Activated CD8-positive, alpha-beta memory T cell treated with anti-CD3 and anti-CD28 coated beads, Interleukin-2, amount 50 U/mL, for 1 hour (primary cell): Measurements from ENCODE around the gene ELK4.

Source experiments
- DNase-seq: peaks from one replicate; pipeline ENCODE4 v3.0.0-alpha.2; 2020; ENCODE audit errors: extremely low read depth

The ELK4 gene

DNA sequence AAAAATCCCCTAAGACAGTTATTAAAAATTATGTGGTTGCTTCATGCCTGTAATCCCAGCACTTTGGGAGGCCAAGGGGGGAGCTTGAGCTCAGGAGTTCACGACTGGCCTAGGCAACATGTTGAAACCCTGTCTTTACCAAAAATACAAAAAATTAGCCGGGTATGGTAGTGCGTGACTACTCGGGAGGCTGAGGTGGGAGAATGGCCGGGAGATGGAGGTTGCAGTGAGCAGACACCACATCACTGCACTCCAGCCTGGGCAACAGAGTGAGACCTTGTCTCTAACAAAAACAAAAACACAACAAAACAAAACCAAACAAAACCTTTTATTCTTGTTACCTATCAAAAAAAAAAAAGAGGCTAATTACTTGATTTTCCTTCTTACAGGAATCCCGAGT, 2.1 kb downstream of the ELK4 start:
- DNase-seq, result no peak

DNA sequence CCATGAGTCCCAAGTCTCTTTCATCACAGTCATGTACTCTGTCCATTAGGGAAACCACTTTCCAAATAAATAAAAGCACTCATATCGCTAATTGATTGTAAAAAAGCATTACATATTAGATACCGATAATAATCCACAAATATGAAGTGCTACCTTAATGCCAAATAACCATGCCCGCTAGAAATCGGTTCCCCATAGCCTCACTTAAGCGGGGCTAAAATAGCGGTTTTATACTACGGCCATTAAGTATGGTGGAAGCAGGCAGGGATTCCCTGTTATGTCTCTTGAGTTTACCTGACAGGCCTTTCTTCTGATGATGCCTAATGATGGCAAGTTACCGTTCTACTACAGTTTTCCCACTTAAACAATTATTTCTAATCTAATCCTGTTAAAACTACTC, 3.9 kb downstream of the ELK4 start:
- DNase-seq, result no peak

DNA sequence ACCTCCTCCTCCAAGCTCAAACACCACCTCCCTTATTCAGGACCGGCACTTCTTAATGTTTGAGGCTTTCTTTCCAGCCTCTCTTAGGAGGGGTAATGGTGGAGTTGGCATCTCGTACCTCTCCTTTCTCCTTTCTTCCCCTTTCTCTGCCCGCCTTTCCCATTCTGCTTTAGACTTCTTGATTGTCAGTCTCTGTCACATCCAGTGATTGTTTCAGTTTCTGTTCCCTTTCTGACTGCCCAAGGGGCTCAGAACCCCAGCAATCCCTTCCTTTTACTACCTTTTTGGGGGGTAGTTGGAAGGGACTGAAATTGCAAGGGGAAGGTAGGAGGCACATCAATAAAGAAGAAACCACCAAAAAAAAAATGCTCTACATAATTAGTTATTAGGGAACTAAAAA, 5.6 kb downstream of the ELK4 start:
- DNase-seq, result no peak

DNA sequence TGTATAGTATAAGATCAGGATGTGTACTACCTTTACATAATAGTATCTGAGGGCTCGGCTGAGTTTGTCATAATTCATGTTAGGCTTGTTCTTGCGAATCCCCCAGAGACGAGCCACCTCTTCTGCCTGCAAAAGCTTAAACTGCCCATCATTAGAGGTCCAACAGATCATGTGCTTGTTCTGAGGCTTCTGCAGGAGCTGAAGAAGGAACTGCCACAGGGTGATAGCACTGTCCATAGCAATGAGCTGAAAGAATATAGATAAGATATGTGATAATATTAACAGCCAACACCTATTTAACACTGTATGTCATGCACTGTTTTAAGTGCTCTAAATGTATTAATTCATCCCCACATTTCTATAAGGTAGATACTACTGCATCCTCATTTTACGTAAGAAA, 8.2 kb downstream of the ELK4 start:
- no peak for DNase-seq

DNA sequence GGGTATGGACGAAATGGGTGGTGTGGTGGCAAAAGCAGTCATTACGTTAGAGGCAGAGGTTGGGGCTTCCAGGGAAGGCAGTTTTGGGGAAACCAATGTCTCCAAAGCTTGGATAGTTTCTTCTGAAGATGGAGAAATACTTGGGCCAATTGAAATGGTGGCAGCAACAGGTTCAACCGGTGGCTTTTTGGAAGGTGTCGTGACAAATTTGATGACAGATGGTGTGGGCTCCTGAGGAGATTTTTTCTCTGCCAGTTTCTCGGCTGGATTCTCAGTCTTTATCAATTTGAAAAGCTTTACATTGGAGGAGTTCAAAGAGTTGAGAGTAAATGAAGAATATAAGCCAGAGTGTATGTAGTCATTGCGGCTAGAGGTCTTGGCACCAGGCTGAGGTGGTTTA, 11.5 kb downstream of the ELK4 start:
- no peak for DNase-seq

DNA sequence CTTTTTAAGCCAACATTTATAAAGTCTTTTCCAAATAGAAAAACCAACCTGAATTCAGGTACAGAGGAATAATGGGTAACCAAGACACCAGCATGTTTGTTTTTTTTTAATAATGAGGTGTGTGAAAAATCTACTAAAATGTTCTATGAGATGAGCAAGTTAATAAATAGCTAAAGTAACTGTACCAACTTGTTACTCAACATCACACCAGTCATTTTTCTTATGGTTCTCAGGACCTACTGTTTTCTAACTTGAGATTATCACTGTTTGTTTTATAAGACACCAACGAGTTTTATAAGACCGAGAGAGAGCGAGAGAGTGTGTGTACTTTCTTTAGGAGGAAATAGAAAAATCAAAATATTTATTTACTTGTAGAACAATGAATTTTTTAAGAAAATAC, 12.4 kb downstream of the ELK4 start:
- no peak for DNase-seq

DNA sequence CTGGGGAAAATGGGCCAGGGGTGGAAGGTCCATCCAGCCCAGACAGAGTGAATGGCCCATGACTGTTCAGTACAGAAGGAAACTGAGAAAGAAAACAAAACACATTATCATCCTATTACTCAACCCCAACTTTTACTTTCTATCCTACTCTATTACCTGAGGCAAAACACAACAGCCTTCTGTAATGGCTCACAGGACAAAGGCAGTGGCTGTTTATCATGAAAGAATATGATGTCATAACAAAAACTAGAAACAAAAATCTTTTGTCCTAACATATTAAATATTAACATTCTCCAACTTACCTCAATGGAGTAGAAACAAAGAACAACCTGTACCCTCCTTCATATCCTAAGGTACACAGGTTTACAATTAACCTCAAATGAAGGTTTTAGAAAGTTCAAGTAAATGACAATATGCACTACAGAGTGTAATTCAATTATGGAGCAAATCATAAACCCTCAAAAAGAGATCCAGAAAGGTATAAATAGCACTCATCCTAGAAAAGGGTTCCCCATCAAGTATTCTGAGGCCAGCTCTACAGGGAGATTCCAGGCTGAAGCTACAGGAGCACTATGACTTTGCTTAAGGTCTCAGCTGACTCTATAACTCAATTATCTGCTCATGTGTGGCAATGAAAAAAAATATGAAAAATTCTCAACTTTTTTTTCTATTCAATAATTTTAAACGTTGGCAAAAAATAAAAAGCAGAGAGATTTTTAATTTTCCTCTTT, 15.1 kb downstream of the ELK4 start:
- no peak for DNase-seq

DNA sequence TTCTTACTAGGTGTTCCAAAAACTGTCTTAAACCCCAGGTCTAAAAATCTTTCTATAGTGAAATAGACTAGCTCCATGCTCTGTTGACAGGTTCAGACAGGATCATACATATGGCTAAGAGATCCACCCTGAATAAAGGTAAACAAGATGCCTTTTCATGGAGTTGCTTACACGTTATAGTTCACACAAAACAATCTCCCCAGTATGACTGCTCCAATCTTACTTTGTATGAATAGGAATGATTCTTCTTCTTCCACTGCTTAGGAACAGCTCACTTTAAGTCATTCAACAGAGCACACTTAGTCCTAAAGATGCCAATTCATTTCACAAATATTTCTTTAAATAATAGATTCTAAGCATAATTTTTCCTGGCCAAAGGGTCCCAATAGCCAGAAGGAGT, 16.0 kb downstream of the ELK4 start:
- DNase-seq, result no peak

DNA sequence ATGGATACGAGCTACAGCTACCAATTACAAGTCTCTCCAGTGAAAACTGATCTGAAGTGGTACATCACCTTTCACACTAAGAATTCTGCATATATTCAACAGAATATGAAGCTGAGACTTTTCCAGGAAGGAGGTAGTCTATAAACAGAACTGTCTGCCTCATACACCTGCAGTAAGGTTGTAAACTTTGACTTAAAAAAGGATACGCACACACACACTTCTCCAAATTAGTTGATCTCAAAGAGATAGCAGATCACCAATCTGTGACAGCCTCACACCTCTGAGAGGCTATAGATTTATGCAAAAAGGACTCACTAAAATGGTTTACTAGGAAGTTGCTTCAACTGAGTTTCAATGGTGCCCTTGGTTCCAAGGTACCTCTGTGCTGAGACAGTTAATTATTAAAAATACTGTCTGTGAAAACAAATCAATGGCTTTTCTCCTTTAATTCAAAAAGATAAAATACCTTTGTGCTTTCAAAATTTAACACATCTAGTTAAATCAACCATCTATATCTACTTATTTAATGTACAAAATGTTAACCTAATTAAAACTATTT, 17.9 kb downstream of the ELK4 start:
- DNase-seq, result no peak

DNA sequence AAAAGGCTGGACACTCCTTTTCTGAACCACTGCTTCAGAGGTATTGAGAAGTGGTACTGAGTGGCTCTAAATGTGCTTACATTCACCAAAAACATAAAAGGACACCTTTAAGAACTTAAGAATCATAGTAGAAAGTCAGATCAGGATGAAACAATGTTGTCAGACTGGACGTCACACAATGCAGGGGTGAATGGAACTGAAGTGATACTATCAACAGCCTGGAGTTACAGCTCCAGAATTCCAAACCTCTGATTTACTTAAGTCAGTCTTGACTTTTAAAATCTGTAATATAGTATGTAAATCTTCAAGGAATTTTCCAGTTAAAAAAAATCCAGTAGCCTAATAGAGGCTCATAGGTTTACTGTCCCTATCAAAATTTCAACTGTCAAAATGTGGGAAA, 19.3 kb downstream of the ELK4 start:
- no peak for DNase-seq

DNA sequence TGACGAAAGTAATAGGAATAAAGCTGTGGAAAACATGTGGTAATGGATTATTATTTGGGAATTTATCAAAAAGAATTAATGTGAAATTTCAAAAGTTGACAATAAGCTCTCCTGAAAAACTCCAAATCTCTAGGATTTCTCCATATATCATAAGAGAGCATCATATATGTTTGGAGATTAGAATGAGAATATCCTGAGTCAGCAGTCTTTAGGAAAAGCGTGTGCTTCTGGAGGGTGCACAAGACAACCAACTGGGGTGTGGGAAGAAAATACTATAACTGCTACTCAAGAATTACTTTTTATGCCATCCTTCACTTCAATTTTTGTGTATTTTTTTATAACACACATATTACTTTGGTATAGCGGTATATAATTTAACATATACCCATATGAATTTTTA, 19.7 kb downstream of the ELK4 start:
- DNase-seq, result no peak

DNA sequence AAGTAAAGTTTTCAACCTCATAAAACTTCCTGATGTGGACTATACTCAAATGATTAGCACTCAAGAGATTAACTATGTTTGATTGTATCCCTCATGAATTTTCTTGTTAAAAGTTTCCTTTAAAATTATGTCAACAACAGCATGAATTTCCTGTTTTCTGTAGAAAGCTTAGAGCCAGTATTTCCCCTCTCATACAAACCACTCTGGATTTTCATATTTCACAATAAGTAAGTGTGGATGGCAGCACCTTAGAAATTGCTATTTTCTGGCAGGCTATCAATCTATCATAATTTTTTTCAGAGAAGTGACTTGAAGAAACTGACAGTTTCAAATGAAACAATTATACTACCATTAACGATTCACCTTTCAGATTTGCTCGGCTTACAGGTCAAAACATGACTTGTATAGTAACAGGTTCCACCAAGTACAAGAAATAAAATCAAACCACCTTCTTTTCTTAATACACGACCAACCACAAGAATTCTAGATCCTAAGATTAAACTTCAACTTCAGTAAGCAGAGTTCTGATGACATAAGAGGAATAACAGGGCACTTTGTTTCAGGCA, 20.8 kb downstream of the ELK4 start:
- DNase-seq, result no peak

DNA sequence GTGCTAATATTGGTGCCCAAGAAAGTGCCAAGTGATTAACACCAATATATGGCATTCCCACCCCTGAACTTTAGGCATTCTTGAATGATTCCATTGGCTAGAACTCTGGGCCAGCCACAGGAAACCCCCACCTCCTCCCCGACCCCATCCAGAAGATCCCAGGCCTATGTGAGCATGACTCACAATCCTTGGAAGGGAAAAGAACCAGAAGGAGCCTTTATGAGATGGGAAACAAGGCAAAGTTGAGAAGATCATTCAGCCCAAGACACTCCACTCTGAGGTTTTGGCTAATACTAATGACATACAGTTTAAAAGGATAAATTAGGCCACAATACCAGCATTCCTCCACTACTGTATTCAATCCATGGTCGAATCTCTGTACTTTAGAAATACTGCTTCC, 21.8 kb downstream of the ELK4 start:
- no peak for DNase-seq

DNA sequence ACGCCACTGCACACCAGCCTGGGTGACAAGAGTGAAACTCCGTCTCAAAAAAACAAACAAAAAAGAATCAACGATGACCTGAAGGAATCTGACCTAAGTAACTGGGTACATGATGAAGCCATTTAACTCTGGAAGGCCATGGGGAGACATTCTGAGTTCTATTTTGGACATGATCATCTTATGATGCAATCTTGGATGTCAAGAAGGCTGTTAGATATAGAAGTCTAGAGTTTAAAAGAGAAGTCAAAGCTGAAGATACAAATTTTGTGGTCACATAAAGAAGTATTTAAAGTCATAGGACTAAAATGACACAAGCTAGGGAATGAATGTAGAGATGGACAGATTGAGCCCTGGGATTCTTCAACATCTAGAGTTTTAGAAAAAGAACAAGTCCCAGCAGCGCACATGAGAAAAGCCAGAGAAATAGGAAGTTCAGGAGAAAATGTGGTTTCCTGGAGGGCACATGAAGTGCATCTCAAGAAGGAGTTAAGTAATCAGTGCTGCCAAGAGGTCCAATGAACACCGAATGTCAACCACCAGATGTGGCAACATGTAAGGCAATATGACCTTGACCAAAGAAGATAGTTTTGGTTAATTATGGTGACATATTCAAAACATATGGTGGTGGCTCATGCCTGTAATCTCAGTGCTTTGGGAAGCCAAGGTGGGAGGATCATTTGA, 26.8 kb downstream of the ELK4 start:
- DNase-seq, result no peak

DNA sequence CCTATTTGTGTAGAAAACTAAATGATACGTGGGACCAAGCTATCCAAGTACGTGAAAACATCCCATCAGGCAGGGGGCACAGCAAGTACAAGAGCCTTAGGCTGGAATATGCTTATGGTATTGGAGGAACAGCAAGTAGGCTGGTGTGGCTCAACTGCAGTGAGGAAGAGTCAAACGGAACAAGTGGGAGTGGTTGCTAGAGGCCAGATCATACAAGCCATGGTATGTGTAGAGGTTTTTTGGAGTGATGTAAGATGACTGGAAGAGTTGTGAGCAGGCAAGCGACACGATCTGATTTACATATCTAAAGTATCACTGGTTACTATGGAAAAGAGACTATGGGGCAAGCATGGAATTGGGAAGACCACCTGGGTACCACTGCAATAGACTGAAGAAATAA, 27.8 kb downstream of the ELK4 start:
- DNase-seq, result no peak

DNA sequence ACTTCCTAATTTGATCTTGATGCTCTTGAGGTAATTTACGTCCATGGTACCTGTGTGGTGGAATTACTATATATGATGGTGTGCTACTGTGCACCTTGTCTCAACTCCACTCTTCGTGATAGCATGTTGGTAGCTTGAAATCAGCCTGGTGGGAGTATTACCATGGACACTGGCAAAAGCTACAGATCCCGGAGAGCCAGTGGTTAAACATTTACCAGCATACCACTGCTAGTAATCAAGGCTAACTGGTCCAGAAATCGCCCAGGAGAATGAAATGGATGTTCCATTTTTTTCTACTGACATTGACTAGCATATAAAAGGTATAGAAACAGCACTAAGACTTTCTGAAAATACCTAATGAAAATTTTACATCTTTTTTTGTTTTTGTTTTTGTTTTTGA, 30.6 kb downstream of the ELK4 start:
- no peak for DNase-seq

DNA sequence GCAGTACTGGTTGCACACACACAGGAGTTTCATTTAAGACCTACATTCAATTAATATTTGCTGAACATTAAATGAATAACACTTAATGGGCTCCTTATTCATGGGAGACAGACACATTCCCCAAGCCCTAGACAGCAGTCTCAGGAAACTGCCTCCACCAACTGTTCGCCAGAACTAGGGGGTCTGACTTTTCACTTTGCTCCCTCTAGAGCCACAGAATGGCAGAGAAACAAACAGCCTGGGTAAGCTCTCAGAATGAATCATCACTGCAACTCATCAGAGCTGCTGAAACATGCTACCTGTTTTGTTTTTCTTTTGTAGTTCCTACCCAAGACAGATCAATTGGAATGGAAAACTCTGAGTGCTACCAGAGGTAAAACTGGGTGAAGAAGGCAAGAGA, 31.7 kb downstream of the ELK4 start:
- no peak for DNase-seq

DNA sequence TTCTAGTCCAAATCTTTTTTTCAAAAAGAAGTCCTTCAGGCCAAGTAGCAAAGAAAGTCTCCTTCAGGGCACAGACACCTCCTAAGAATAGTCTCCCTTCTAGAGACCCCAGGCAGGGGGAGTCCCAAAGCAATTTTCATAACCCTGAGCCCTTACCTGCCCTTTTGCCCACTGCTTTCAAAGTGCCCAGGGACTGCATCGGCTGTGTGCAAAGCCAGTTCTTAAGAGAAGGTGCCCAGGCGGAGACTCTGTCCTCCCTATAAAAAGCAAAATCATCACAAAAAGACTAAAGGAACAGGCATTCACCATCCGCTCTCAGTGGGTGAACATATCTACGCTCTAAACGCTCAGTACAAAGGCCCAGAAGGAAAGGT, 32.2 kb downstream of the ELK4 start:
- DNase-seq, result no peak

DNA sequence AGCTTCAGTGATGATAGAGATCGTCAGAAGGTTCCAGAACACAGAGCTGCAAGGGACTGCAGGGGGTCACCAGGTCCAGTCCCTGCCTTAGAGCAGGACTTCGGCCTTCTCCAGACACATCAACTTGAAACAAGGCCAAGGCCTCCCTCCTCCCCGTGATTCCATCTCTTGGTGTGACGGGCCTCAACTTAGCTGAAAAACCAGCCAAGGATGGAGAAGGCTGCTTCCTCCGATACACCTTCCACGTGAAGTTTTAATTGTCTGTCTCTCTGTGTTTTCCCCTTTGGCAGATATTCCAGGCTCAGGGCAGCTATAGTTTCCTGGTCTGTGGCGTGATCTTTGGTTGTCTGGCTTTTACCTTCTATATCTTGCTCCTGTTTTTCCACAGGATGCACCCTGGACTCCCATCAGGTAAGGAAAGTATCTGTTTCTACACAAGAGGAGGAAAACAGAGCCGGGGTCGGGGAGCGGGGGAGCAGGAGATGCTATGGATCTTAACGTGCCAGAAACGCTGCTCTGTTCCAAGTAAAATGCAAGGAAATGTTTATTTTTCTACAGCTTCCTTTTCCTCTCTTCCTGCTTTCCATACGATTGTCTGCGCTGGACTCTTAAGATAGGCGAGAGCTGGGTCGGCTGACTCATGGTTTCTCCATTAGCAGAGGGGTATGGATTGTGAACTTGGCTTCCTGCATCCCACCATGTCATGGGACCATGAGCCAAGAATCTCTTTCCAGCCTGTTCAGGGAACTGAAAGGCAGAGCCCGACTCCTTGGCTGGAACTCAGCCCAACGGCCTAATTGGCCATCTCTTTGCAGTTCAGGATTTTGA, 32.8 kb downstream of the ELK4 start:
- DNase-seq, result no peak

DNA sequence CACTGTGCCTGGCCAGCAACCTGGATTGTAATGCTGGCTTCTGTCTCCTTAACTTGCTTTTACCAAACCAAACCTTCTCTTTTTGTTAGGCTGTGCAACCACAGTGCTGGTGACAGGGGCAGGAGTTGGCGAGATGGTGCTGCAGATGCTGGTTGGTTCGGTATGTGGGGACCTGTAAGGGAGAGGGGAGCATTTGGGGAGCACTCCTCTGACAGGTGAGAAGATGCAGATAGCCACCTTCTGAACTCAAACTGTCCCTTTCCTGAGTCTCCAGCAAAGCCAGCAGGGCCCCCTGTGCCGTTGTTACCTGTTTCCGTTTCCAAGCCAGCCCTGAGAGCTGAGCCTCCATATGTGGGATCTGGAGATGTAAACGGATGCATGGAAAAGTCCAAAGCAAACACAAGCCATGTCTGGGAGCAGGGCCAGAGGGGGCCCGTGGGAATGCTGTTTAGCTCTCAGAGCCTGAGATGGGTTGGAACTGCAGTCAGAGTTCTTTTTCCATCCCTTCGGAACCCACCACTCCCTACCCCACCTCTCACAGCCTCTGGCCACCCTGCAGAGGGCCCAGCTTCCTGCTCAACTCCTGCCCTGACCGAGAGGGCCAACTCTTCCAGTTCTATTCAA, 34.0 kb downstream of the ELK4 start:
- DNase-seq, result no peak

DNA sequence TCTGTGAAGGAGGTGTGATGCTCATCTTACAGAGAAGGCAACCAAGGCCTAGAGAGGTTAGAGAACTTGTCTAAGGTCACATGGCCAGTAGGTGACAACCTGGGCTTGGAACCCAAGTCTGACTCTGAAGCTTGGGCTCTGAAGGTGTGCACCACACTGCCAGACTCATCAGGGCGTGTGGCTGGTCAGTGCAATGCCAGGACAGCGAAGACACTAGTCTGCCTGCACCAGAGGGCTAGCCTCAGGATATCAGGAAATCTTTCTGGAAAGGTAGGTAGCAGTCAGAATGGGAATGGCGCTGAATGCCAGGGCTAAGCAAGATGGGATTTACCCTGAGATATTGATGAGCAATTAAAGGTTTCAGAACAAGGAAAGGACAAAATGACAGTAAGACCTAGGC, 34.9 kb downstream of the ELK4 start:
- DNase-seq, result no peak

DNA sequence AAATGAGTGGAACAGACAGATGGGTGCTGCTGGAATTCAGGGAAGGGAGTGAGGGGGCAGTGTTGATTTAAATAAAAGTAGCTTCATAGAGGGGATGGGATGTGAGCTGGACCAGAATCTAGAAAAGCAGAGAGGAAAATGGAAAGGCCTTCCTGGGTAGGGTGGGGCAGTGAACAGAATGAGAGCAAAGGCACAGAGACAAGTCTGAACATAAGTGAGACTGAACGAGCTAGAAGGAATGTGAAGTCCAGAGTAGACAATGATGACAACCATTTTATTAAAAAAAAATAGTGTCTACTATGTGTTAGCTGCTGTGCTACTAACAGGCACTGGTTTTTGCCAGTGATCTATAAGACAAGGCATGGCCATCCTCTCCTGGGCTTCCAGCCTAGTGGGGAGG, 36.0 kb downstream of the ELK4 start:
- DNase-seq, result no peak
